Epidermal melanocyte (primary cell): ENCODE results near the gene CYGB.
A peak's percentile ranks its signal among the peaks of the same experiment; 100 is the strongest.

Source experiments
- DNase-seq: peaks from one replicate; pipeline ENCODE4 v3.0.0; 2011; ENCODE audit warnings: low spot score; ENCODE audit not compliant: insufficient read length

The CYGB gene

DNA sequence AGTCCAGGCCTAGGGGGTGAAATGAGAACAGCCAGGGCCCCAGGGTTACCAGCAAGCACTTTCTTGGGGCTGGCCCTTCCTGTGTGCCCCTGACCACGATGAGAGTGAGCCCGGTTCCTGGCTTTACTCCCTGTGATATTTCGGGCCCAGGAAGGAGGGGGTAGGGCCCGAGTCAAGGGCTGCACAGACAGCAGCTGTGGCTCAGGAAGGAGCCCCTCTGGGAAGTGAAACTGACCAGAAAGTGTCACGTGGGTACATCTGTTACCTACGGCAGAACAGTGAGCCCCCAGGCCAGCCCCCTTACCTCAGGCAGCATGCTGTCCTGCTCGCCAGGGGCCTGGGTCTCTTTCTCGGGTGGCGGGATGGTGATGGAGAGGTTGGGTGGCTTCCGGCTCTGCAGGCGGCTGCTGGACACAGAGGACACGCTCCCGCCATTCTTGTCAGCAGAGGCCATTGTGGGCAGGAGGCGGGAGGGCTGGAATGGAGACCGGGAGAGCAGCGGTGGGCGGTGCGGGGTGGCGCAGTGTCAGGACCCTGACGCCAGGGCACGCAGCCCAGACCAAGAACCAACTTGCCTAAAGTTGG, 56.3 kb downstream of the CYGB start:
- DNase-seq: no peak

DNA sequence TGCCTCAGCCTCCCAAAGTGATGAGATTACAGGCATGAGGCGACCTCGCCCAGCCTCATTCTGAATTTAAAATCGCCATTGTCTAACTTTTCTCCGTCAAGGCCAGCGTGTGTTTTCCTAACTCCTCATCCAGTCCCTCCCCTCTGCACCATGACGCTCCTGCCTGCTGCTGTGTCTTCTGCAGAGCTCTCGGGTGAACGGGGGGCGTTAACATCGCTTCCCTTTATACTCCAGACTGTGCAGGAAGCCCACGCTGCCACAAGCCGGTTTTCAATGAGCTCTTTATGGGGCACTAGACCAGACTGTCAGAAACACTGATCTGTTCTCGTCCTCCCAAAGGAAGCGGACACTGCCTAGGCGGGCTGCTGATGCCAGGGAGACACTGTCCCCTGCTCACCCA, 56.9 kb downstream of the CYGB start:
- peak; percentile 44 for DNase-seq

- no peak for DNase-seq
Measured at GRCh38 chr17:76479515-76480060, 57.9 kb downstream of the CYGB start.

- DNase-seq: no peak
Measured at GRCh38 chr17:76478730-76479514, 58.6 kb downstream of the CYGB start.

- DNase-seq: no peak
Measured at GRCh38 chr17:76478097-76478496, 59.4 kb downstream of the CYGB start.

GRCh38 chr17:76477576-76477975, 59.9 kb downstream of the CYGB start:
- no peak for DNase-seq
